Hematopoietic multipotent progenitor cell treated with erythropoietin and hydrocortisone succinate and interleukin-3 and kit ligand, for 17 days (in vitro differentiated cells): ENCODE measurements around the gene MLPH.

Experiments
- DNase-seq: peaks from one replicate; pipeline ENCODE4 v3.0.0-alpha.2; 2015; ENCODE audit warnings: low spot score

Gene MLPH

GRCh38 chr2:237480556-237480955 is 6.5 kb upstream of the MLPH start:
- no peak for DNase-seq

- peak; percentile 41 for DNase-seq
Measured at GRCh38 chr2:237480988-237481525, 6.0 kb upstream of the MLPH start.

- DNase-seq = peak; percentile 42
Measured at GRCh38 chr2:237482485-237482884, 4.6 kb upstream of the MLPH start.

- no peak for DNase-seq
Measured at GRCh38 chr2:237483018-237483731, 3.9 kb upstream of the MLPH start.

- DNase-seq = no peak
Measured at GRCh38 chr2:237485304-237485703, 1.7 kb upstream of the MLPH start.

- DNase-seq = no peak
Measured at GRCh38 chr2:237485844-237486243, 1.2 kb upstream of the MLPH start.

GRCh38 chr2:237486334-237486818 is 675 bp upstream of the MLPH start:
- DNase-seq = no peak

- no peak for DNase-seq
Measured at GRCh38 chr2:237487496-237487895, 445 bp downstream of the MLPH start.

GRCh38 chr2:237488295-237488694 is 1.2 kb downstream of the MLPH start:
- no peak for DNase-seq

- no peak for DNase-seq
Measured at GRCh38 chr2:237488901-237489860, 2.1 kb downstream of the MLPH start.

- no peak for DNase-seq
Measured at GRCh38 chr2:237490009-237490711, 3.1 kb downstream of the MLPH start.

GRCh38 chr2:237490795-237491194 is 3.7 kb downstream of the MLPH start:
- DNase-seq = no peak

GRCh38 chr2:237491515-237492118 is 4.6 kb downstream of the MLPH start:
- DNase-seq = no peak

GRCh38 chr2:237492137-237492890 is 5.3 kb downstream of the MLPH start:
- DNase-seq = no peak

GRCh38 chr2:237494066-237494465 is 7.0 kb downstream of the MLPH start:
- no peak for DNase-seq

- no peak for DNase-seq
Measured at GRCh38 chr2:237495521-237496117, 8.6 kb downstream of the MLPH start.

GRCh38 chr2:237496428-237496827 is 9.4 kb downstream of the MLPH start:
- DNase-seq = no peak

GRCh38 chr2:237497009-237497837 is 10.2 kb downstream of the MLPH start:
- DNase-seq = no peak

GRCh38 chr2:237497838-237498186 is 10.8 kb downstream of the MLPH start:
- no peak for DNase-seq

- DNase-seq = no peak
Measured at GRCh38 chr2:237498341-237498740, 11.3 kb downstream of the MLPH start.
